HEK293T (cell line): ENCODE results near the gene KIAA0040.

Experiments used
- CTCF ChIA-PET: fragments of 350-600 bp; formaldehyde crosslinking; extraction: SDS; loops from one replicate; lab custom pipeline; 2021; ENCODE audit warnings: antibody characterized with exemption, inconsistent platforms; lab: Yijun Ruan, JAX
- POLR2A ChIA-PET: fragments of 350-600 bp; formaldehyde crosslinking; extraction: SDS; loops from one replicate; lab custom pipeline; 2020; ENCODE audit warnings: antibody characterized with exemption, inconsistent platforms; lab: Yijun Ruan, JAX
- DNase-seq: peaks from one replicate; pipeline ENCODE4 v3.0.0; 2012; ENCODE audit warnings: mixed read lengths; ENCODE audit errors: extremely low spot score
- ARNT ChIP-seq: fragments of 450-650 bp; IDR thresholded peaks from 2 replicates; pipeline ENCODE4 v1.6.1; 2017; ENCODE audit warnings: mild to moderate bottlenecking
- BHLHE40 ChIP-seq: fragments of 450-650 bp; IDR thresholded peaks from 2 replicates; pipeline ENCODE4 v1.6.1; 2016; ENCODE audit warnings: mild to moderate bottlenecking, moderate library complexity, borderline replicate concordance
- CTBP1 ChIP-seq: fragments of 450-650 bp; IDR thresholded peaks from 2 replicates; pipeline ENCODE4 v1.6.1; 2016; ENCODE audit warnings: borderline replicate concordance
- ELF4 ChIP-seq: fragments of 450-650 bp; IDR thresholded peaks from 2 replicates; pipeline ENCODE4 v1.6.1; 2017; ENCODE audit warnings: antibody characterized with exemption
- FOXA1 ChIP-seq: fragments of 450-650 bp; IDR thresholded peaks from 2 replicates; pipeline ENCODE4 v1.6.1; 2016; ENCODE audit warnings: mild to moderate bottlenecking
- FOXK2 ChIP-seq: fragments of 450-650 bp; IDR thresholded peaks from 2 replicates; pipeline ENCODE4 v1.6.1; 2016; ENCODE audit warnings: mild to moderate bottlenecking
- FOXM1 ChIP-seq: fragments of 450-650 bp; IDR thresholded peaks from 2 replicates; pipeline ENCODE4 v1.6.1; 2017; ENCODE audit warnings: mild to moderate bottlenecking, borderline replicate concordance
- HDGF ChIP-seq: fragments of 450-650 bp; IDR thresholded peaks from 2 replicates; pipeline ENCODE4 v1.6.1; 2017; ENCODE audit warnings: antibody characterized with exemption, borderline replicate concordance
- L3MBTL2 ChIP-seq: fragments of 450-650 bp; conservative IDR thresholded peaks from 2 replicates; pipeline ENCODE4 v1.6.1; 2016; ENCODE audit warnings: mild to moderate bottlenecking
- LEF1 ChIP-seq: fragments of 450-650 bp; IDR thresholded peaks from 2 replicates; pipeline ENCODE4 v1.6.1; 2017; ENCODE audit warnings: mild to moderate bottlenecking, borderline replicate concordance
- NFRKB ChIP-seq: fragments of 450-650 bp; IDR thresholded peaks from 2 replicates; pipeline ENCODE4 v1.6.1; 2016; ENCODE audit warnings: mild to moderate bottlenecking, moderate library complexity
- SP1 ChIP-seq: fragments of 450-650 bp; IDR thresholded peaks from 2 replicates; pipeline ENCODE4 v1.6.1; 2017
- SUZ12 ChIP-seq: fragments of 450-650 bp; IDR thresholded peaks from 2 replicates; pipeline ENCODE4 v1.6.1; 2016; ENCODE audit warnings: mild to moderate bottlenecking
- TARDBP ChIP-seq: fragments of 450-650 bp; IDR thresholded peaks from 2 replicates; pipeline ENCODE4 v1.6.1; 2016
- ZNF384 ChIP-seq: fragments of 450-650 bp; IDR thresholded peaks from 2 replicates; pipeline ENCODE4 v1.6.1; 2016
- TF ChIP-seq, protein P1 (sequence below): fragments of 450-650 bp; IDR thresholded peaks from 2 replicates; pipeline ENCODE4 v1.6.1; 2016

The KIAA0040 gene

DNA sequence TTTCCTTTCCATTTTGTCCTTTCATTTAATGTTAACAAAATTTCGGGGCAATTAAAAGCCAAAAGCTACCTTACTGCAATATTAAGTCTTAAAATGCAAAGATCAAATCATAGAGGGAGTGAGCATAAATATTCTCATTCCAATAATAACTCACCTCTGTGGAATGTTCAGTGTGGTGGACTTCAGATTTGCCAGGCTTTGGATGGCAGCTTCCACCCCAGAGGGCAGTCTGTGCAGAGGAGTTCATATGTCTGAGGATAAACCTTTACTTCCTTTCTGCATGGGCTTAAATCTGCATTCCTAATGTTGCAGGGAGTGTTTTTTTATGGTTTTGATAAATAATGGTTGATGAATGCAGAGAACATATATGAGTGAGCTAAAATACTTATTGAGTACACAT lies 16.3 kb downstream of the KIAA0040 start:
- POLR2A ChIA-PET: no interaction called here
- CTCF ChIA-PET: no interaction called here
- DNase-seq: no peak
- no peak for TF ChIP-seq FOXK2
- 0 out of 2 replicates have a peak, but pooled peaks have one; percentile 15 for TF ChIP-seq ZNF384

DNA sequence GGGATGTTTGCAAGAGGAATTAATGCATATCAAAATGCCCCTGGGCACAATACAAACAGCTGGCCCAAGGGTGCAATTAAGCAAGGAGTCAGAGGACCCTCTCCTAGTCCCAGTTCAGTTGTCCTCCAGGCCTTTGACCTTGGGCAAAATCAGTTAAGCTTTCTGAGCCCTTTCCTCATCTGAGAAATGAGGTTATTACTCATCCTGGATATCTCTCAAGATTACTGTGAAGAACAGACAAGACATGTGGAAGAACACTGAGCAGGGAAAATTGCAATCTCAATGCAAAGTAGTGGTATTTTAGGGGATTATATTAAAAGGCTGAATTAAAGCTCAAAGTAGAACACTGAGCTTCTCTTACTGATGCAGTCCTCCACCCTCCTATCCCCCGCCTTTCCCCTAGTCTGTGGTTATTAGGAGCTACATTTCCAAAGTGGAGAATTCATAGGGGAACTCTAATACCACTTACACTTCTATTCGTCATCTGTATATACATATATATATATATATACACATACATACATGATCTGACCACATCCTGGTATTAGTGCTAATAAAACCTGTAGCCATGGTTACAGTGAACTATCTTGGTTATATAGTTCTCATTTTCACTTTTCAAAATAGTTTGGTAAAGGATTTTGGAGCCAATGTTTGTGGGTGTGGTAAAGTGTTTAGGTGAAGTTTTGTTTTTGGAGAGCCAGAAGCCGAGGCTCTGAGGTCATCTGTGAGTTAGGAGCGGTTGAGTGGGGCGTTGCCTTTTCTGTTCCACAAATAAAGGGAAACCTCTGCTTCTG lies 18.1 kb downstream of the KIAA0040 start:
- POLR2A ChIA-PET: no interaction called here

DNA sequence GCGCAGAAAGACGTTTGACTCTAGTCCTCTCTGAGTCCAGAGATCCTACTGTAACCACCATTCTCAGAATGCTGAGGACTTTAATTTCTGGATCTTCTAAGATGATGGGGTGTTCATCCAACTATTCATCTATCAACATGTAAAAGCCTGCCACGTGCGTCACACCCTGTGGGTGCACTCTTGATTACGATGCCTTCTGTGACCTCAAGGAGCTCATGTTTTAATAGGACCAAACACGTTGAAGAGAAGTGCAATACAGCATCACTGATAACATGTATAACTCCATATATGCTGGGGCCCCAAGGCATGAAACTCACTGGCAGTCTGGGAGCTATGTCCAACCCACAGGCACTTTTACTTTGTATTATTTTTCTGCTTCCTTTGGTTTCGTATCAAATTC lies 19.0 kb downstream of the KIAA0040 start:
- CTCF ChIA-PET: interaction anchor here (1.4 kb wide), 1 partner anchor 22 kb away, joined by 9 read pairs; no protein-coding TSS in a partner anchor

More for the DNA sequence above, 18.1 kb downstream of the KIAA0040 start:
- TF ChIP-seq TARDBP (no peak), HDGF (no peak), CTBP1 (no peak), ZNF384 (no peak), SUZ12 (no peak), ELF4 (no peak), ARNT (no peak), FOXA1 (no peak), SP1 (no peak), BHLHE40 (no peak), NFRKB (no peak), FOXK2 (no peak), LEF1 (no peak), FOXM1 (no peak), L3MBTL2 (no peak)
- TF ChIP-seq, protein P1, sequence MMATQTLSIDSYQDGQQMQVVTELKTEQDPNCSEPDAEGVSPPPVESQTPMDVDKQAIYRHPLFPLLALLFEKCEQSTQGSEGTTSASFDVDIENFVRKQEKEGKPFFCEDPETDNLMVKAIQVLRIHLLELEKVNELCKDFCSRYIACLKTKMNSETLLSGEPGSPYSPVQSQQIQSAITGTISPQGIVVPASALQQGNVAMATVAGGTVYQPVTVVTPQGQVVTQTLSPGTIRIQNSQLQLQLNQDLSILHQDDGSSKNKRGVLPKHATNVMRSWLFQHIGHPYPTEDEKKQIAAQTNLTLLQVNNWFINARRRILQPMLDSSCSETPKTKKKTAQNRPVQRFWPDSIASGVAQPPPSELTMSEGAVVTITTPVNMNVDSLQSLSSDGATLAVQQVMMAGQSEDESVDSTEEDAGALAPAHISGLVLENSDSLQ: no peak
- no peak for DNase-seq
- CTCF ChIA-PET: interaction anchor here (1.4 kb wide), 1 partner anchor 23 kb away, joined by 9 read pairs; no protein-coding TSS in a partner anchor

DNA sequence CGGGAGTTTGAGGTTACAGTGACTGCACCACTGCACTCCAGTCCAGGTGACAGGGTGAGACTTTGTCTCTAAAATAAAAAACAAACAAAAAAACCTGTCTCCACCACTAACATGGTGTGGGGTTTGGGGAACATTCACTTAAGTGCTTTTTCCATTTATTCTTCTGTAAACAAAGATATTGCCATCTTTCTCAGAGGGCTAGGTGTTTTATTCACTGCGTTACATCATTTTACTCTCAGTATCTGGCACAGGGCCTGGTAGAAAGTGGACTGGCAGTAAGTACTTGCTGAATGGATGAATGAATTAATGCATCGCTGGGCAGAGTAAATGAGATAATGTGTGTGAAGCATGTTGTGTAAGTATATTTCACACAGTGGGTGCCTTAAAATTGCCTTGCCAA lies 20.1 kb downstream of the KIAA0040 start:
- ChIA-PET CTCF (no interaction called here), POLR2A (no interaction called here)
- no peak for DNase-seq
- TF ChIP-seq TARDBP: no peak
- no peak for TF ChIP-seq ELF4
- TF ChIP-seq CTBP1: no peak
- no peak for TF ChIP-seq L3MBTL2
- no peak for TF ChIP-seq FOXM1
- TF ChIP-seq FOXA1: no peak
- TF ChIP-seq ZNF384: no peak
- TF ChIP-seq SUZ12: no peak
- no peak for TF ChIP-seq HDGF

More for the DNA sequence above, 19.0 kb downstream of the KIAA0040 start:
- DNase-seq: no peak
- TF ChIP-seq ELF4 (no peak), FOXK2 (no peak), CTBP1 (no peak), LEF1 (no peak), ZNF384 (no peak), L3MBTL2 (no peak), BHLHE40 (no peak)
- POLR2A ChIA-PET: no interaction called here

DNA sequence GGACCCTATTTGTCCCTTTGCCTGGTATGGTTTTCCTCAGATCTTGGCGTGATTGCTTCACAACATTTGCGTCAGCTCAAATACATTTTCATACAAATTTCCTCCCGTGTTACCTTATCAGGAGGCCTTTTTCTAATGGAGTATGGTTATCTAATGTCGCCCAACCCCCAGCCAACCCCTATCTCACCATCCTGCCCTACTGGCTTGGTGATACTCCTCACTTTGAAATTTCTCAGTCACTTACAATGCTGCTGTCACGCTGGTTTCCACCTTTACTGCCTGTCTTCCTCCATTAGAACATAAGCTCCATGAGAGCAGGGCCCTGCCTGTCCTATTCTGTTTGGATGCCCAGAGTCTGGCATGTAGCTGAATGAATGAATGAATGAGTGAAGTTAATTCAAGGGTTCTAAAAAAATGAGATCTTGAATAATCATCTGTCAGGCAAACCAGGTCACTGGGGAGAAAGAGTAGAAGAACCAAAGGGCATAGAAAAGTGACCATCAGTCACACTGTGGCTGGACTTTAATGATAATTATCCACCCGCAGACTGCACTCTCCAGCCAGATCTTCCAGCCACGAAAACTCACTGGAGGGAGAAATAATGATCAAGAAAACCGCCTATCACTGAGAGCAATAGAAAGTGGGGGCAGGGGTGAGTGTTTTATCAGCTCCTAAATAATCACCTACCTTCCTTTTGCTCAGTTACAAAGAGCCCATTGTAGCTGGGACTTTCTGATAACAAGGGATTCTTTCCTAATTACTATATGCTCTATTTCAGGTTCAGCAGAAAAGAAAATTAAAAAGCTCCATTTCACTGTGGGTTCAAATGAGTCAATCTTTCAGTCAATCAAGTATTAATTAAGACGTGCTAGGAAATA lies 21.3 kb downstream of the KIAA0040 start:
- TF ChIP-seq SUZ12 (no peak), FOXA1 (no peak), SP1 (no peak), FOXM1 (no peak), NFRKB (no peak), ARNT (no peak), HDGF (no peak), BHLHE40 (no peak)
- ChIA-PET POLR2A (no interaction called here), CTCF (no interaction called here)
- DNase-seq: no peak

DNA sequence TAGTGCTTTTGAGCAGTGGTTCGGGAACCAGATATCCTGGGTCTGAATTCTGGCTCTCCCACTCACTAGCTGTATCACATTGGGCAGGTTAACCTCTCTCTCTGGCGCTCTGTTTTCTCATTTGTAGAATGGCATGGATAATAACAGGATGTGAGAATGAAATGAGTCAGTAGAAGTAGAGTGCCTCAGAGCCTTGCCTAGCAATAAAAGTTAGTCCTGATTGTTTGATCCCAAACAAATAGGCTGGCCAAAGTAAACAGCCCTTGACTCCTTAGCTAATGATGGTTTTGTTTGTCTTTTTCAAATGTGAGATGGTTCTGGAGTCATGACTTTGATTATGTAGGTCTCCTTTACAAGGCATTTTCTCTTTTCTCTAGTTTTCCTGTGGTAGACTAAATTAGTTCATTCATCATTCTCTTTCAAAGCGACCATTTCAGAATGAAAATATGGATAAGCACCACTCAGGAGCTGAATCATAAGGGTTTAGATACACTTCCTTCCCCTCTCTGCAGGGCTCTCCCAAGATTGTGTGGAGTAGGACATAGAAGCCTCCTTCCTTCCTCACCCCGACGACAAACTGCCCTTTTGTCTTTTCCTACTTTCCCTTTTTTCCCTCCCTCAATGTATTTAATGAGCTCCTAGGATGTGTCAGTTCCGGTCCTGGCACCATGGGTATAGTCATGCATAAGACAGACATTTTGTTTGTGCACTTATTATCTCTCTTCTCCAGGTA lies 23.1 kb downstream of the KIAA0040 start:
- ChIA-PET POLR2A (no interaction called here), CTCF (interaction anchor here (0.7 kb wide), 1 partner anchor 35 kb away, joined by 5 read pairs; no protein-coding TSS in a partner anchor)
- TF ChIP-seq HDGF (no peak), LEF1 (no peak), NFRKB (no peak), ELF4 (no peak), FOXK2 (no peak), ZNF384 (no peak), FOXM1 (no peak), TARDBP (no peak), L3MBTL2 (no peak), ARNT (no peak), FOXA1 (no peak)
- TF ChIP-seq, protein P1: no peak
- no peak for DNase-seq
